Muscle layer of colon (tissue), 2 donors: Measurements from ENCODE around the gene TRPC5OS.

Experiments
- H3K27ac ChIP-seq: one replicate; pipeline ENCODE4 v1.7.0; 2013; ENCODE audit warnings: low read depth, mild to moderate bottlenecking, low read length, moderate library complexity
- H3K27me3 ChIP-seq, 2 donors: one replicate each; pipeline ENCODE4 v1.7.0; 2013; ENCODE audit warnings: low read length in 2 of 2, mild to moderate bottlenecking in 2 of 2; ENCODE audit not compliant: insufficient read depth in 2 of 2, control insufficient read depth in 1 of 2
- H3K36me3 ChIP-seq: one replicate; pipeline ENCODE4 v1.7.0; 2013; ENCODE audit warnings: mild to moderate bottlenecking, low read length; ENCODE audit not compliant: insufficient read depth
- H3K4me1 ChIP-seq: one replicate; pipeline ENCODE4 v1.7.0; 2013; ENCODE audit warnings: mild to moderate bottlenecking, low read length; ENCODE audit not compliant: insufficient read depth
- H3K4me3 ChIP-seq, 2 donors: one replicate each; pipeline ENCODE4 v1.7.0; 2013; ENCODE audit warnings: low read length in 2 of 2, low read depth in 1 of 2, mild to moderate bottlenecking in 1 of 2, moderate library complexity in 1 of 2
- H3K9ac ChIP-seq: one replicate; pipeline ENCODE4 v1.7.0; 2013; ENCODE audit warnings: low read length
- H3K9me3 ChIP-seq: one replicate; pipeline ENCODE4 v1.7.0; 2013; ENCODE audit warnings: mild to moderate bottlenecking, low read length
- donor health status: abdominal sarcoma.
- donor health status: Adenocarcinoma of cecum.

The TRPC5OS gene

GRCh38 chrX:111914398-111915090, 38.6 kb downstream of the TRPC5OS start:
- Histone ChIP-seq H3K4me1 (no peaks in the 10 kb centered on the region), H3K36me3 (no peaks in the 10 kb centered on the region), H3K9me3 (no peaks in the 10 kb centered on the region), H3K27me3 (no peaks in the 10 kb centered on the region), H3K9ac (no peak overlapping the region), H3K4me3 (no peak overlapping the region), H3K27ac (no peak overlapping the region)

- H3K4me3 ChIP-seq = no peak overlapping the region
- no peaks in the 10 kb centered on the region for H3K9me3 ChIP-seq
- H3K4me1 ChIP-seq = no peaks in the 10 kb centered on the region
- H3K9ac ChIP-seq = no peak overlapping the region
- no peaks in the 10 kb centered on the region for H3K36me3 ChIP-seq
- no peaks in the 10 kb centered on the region for H3K27me3 ChIP-seq
- no peak overlapping the region for H3K27ac ChIP-seq
These were observed 41.6 kb downstream of the TRPC5OS start for GRCh38 chrX:111917591-111917990.

GRCh38 chrX:111928456-111928855, 52.5 kb downstream of the TRPC5OS start:
- H3K9ac ChIP-seq = no peak overlapping the region
- H3K36me3 ChIP-seq = no peaks in the 10 kb centered on the region
- H3K9me3 ChIP-seq = no peaks in the 10 kb centered on the region
- H3K27me3 ChIP-seq = no peaks in the 10 kb centered on the region
- no peak overlapping the region for H3K4me3 ChIP-seq
- H3K27ac ChIP-seq = no peak overlapping the region
- no peaks in the 10 kb centered on the region for H3K4me1 ChIP-seq
